ENCODE data around the gene KRT14. TPM values are rescaled to one million over a fixed set of nuclear protein-coding genes. Genes with fewer than 3 reads are reported as not detected.
"Not testable (repeated sequence)": the region's sequence is repeated elsewhere in the genome, so short reads cannot be mapped to it uniquely, and the experiment has no call there.

Gene KRT14
- total RNA-seq, 1 experiment from 2014 or later: not detected

- peak; percentile 95 for DNase-seq (ENCODE audit: low spot score)
Measured at GRCh38 chr17:41547921-41548843, 38.5 kb downstream of the KRT14 start.

DNA sequence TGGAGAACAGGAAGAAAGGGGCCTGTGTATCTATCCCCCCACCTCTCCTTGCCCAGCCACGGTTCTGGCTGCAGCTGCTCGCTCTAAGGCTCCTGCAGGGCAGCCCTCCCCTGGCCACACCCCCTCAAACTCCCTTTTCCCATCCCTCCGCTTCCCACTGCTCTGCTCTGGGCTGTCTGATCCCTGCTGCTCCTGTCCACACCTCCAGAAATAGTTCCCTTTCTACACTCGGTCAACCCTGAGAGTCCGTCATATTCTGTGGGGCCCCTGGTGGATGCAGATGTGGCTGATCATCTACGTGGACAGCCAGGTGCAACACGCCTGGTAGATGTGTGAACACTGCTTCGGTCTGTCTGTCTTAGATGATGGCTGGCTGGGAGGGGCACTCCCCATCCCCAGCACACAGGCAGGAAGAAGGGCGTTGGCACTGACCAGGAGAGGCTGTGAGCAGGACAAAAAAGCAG, 39.3 kb downstream of the KRT14 start:
- no peak for DNase-seq (ENCODE audit: low spot score)

GRCh38 chr17:41546819-41547218, 39.9 kb downstream of the KRT14 start:
- no peak for DNase-seq (ENCODE audit: low spot score)

GRCh38 chr17:41545829-41546410, 40.8 kb downstream of the KRT14 start:
- DNase-seq (ENCODE audit: low spot score): no peak

- DNase-seq (ENCODE audit: low spot score): no peak
Measured at GRCh38 chr17:41544935-41545334, 41.8 kb downstream of the KRT14 start.

DNA sequence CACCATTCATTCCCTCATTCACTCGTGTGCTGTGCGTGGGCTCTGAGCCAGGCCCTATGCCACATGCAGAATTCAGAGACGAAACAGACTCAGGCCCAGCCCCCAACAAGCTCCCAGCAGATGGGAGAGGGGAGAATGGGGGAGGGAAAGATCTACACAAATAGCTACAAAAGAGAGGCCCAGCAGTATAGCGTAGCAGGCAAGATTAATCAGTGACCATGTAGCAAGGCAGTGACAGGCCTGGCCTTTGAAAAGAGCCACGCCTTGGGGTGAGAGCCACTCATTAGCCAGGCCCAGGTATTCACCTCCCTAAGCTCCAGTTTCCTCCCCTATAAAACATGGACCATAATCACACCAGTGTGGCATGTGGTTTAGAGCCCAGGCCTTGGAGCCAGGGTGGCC, 42.2 kb downstream of the KRT14 start:
- peak; percentile 78 for DNase-seq (ENCODE audit: low spot score)

DNA sequence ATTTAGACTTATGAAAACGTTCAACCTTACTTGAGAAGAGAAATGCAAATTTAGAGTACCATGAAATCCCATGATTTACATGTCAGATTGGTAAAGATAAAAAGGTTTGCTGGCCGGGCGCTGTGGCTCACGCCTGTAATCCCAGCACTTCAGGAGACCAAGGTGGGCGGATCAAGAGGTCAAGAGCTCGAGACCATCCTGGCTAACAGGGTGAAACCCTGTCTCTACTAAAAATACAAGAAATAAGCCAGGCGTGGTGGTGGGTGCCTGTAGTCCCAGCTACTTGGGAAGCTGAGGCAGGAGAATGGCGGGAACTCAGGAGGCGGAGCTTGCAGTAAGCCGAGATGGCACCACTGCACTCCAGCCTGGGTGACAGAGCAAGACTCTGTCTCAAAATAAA, 43.9 kb downstream of the KRT14 start:
- DNase-seq (ENCODE audit: low spot score): not testable (repeated sequence)

- no peak for DNase-seq (ENCODE audit: low spot score)
Measured at GRCh38 chr17:41542357-41542756, 44.3 kb downstream of the KRT14 start.

- no peak for DNase-seq (ENCODE audit: low spot score)
Measured at GRCh38 chr17:41540921-41541625, 45.6 kb downstream of the KRT14 start.

GRCh38 chr17:41539979-41540701, 46.6 kb downstream of the KRT14 start:
- DNase-seq (ENCODE audit: low spot score): no peak

- DNase-seq (ENCODE audit: low spot score): no peak
Measured at GRCh38 chr17:41539071-41539492, 47.6 kb downstream of the KRT14 start.

GRCh38 chr17:41538565-41538991, 48.1 kb downstream of the KRT14 start:
- DNase-seq (ENCODE audit: low spot score): no peak

DNA sequence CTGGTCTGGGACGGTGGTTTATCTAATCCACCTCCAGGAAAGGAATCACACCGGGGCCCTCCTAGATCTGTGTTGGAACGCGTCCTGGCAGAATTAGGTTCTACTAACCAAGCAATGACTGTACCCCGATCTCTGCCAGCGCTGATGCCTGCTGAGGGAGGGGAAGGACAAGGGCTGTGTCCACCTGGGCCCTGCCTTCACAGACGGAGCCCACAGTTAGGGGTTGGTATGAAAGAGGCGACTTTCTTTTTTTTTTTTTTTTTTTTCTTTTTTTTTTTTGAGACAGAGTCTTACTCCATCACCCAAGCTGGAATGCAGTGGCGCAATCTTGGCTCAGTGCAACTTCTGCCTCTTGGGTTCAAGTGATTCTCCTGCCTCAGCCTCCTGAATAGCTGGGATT, 48.7 kb downstream of the KRT14 start:
- no peak for DNase-seq (ENCODE audit: low spot score)

GRCh38 chr17:41537614-41537954, 49.1 kb downstream of the KRT14 start:
- DNase-seq (ENCODE audit: low spot score): no peak

DNA sequence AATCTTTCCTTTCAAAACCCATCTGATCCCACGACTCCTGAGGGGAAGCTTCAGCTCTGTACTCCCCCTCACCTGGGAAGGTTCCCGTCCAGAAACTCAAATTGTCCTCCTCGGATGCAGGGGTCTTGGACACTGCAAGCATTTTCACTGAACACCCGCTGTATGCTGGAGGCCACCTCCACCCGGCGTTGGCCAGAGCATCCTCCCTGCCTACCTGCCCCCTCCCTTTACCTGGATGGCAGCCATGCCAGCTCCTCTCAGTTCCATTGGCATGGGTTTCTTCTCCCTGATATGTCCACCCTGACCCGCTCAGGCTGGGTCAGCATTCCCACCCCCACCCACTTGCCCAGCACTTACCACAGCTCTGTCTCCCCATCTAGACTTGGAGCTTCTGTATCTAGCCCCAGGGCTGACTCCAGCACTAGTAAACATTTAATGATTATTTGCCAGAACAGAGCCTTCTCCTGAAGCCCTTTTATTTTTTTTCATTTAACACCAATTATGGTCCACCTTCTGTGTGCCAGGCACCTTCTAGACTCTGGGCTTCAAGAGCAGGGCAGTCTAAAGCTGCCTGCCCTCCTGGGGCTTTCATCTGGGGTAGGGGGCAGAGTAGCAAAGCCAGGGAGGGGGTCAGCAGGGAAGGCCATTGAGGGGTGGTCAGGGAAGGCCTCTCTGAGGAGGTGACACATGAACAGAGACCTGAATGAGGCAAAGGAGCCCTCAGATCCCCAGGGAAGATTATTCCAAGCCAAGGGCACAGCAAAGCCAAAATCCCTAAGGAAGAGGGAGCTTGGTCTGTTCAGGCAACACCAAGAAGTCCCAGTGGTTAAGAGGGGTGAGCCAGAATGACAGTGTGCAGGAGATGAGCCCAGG, 49.7 kb downstream of the KRT14 start:
- no peak for DNase-seq (ENCODE audit: low spot score)

- DNase-seq (ENCODE audit: low spot score): peak; percentile 89
Measured at GRCh38 chr17:41535764-41536481, 50.8 kb downstream of the KRT14 start.

- DNase-seq (ENCODE audit: low spot score): no peak
Measured at GRCh38 chr17:41534899-41535546, 51.7 kb downstream of the KRT14 start.

GRCh38 chr17:41533613-41534012, 53.1 kb downstream of the KRT14 start:
- DNase-seq (ENCODE audit: low spot score): no peak

DNA sequence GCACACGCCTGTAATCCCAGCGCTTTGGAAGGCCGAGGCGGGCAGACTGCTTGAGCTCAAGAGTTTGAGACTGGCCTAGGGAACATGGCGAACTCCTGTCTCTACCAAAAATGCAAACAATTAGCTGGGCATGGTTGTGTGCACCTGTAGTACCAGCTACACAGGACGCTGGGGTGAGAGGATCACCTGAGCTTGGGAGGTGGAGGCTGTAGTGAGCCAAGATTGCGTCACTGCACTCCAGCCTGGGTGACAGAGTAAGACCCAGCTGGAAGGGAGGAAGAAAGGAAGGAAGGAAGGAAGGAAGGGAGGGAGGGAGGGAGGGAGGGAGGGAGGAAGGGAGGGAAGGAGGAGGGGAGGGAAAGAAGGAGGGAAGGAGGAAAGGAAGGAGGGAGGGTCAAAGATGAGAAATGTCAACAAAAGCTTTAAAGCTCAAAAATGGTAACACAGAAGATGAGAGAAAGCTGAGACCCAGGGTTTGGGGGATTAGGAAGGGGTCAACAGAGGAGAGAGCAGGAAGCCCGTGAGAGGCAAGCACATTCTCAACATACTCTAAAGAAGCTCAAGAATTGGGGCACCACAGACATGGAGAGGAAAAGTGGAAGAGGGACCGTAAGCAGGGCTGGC, 53.6 kb downstream of the KRT14 start:
- DNase-seq (ENCODE audit: low spot score): no peak
